Left lung (tissue), 10 donors: ENCODE data around the gene AKT1. TPM values are rescaled to one million over a fixed set of nuclear protein-coding genes. Genes with fewer than 3 reads are reported as not detected.

Experiments
- ATAC-seq: fragments of 200-7000 bp; cut with Tn5 transposase; one replicate; pipeline ENCODE4 v1.9.1; 2020; ENCODE audit warnings: moderate library complexity
- DNase-seq, 4 donors: peaks; one replicate each; pipeline ENCODE4 v3.0.0-alpha.2; 2013 to 2020
- H3K27ac ChIP-seq, 2 donors: fragments of 200-600 bp; sonication (generic) in 1 of 2; one replicate each; pipeline versions ENCODE4 v1.5.0 to v1.8.0; 2020 to 2021
- H3K27me3 ChIP-seq, 2 donors: fragments of 200-600 bp; sonication (generic) in 1 of 2; one replicate each; pipeline versions ENCODE4 v1.5.0 to v1.8.0; 2020 to 2021
- H3K36me3 ChIP-seq, 2 donors: fragments of 200-600 bp; sonication (generic) in 1 of 2; one replicate each; pipeline versions ENCODE4 v1.5.0 to v1.8.0; 2020 to 2021
- H3K4me1 ChIP-seq, 2 donors: fragments of 200-600 bp; one replicate each; pipeline ENCODE4 v1.8.0; 2021
- H3K4me3 ChIP-seq, 2 donors: fragments of 200-600 bp; sonication (generic) in 1 of 2; one replicate each; pipeline versions ENCODE4 v1.5.0 to v1.8.0; 2020 to 2021; ENCODE audit warnings: mild to moderate bottlenecking in 1 of 2
- H3K9me3 ChIP-seq, 2 donors: fragments of 200-600 bp; sonication (generic) in 1 of 2; one replicate each; pipeline versions ENCODE4 v1.5.0 to v1.8.0; 2020 to 2021
- intact Hi-C, 2 donors: fragments of 100-400 bp; cut with DNase I; formaldehyde crosslinking; loops; one replicate each; pipeline versions ENCODE4 v1.11.2 to v1.14.2; 2022
- polyA plus RNA-seq, 6 donors: library from polyadenylated mRNA; unstranded; fragments of 120-200 nt; gene quantifications; one replicate each; pipeline ENCODE4 v1.2.1, GENCODE V29; 2013; ENCODE audit not compliant: insufficient read length in 6 of 6
- total RNA-seq, 2 donors: library from RNA; stranded (reverse); fragmentation: NEBNext Ultra II Directional; extraction: Animal tissue kit (Norgen Biotek cat#: 25700); gene quantifications; one replicate each; pipeline ENCODE4 v1.2.1, GENCODE V29; 2021
- TF ChIP-seq, protein P1 (sequence below), 2 donors: fragments of 200-600 bp; sonication (generic) in 1 of 2; IDR thresholded peaks; one replicate each; pipeline versions ENCODE4 v1.5.0 to v1.8.0; 2021; ENCODE audit warnings: antibody characterized with exemption in 2 of 2
- donor health status: DM: no; HTN: yes; CAD: no.
- donor health status: DM: no; HTN: no; CAD: no.

Gene AKT1
- total and polyA plus RNA-seq, 8 donors = 144 to 214 (median 173) TPM

DNA sequence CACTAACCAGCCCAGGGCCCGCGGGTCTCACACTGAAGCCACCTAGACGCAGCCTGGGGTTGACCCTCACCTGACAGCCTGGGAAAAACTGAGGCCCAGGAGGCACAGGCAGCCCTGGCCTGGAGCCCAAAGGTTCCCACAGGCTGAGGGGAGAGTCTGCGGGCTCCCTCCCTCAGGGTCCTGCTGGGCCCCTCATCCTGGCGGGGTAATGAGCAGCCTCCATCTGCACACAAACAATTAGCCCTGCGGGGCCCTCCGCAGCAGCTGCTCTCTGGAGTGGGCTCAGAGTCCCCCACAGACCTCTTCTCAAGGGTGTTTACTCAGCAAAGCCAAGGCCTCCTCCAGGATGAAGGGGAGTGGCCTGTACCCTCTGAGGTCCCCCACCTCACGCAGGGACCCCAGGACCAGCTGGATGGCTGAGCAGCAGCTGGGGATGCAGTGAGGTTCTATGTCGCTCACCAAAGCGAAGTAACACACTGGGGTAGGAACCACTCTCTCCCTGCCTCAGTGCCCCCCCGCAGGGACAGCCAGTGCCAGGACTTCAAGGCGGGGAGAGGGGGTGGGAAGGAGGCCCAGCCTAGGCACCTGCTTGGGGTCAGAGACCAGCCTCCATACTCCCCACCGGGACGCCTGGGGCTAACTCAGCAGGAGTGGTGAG, 7.3 kb downstream of the AKT1 start:
- intact Hi-C loops = no loop called here
- H3K4me3 ChIP-seq = no peak overlapping the region
- peak in 1 of 4 donors; percentile 48 for DNase-seq
- no peaks in the 10 kb centered on the region for H3K9me3 ChIP-seq
- H3K27me3 ChIP-seq = no peaks in the 10 kb centered on the region
- ATAC-seq = no peak
- TF ChIP-seq, protein P1, sequence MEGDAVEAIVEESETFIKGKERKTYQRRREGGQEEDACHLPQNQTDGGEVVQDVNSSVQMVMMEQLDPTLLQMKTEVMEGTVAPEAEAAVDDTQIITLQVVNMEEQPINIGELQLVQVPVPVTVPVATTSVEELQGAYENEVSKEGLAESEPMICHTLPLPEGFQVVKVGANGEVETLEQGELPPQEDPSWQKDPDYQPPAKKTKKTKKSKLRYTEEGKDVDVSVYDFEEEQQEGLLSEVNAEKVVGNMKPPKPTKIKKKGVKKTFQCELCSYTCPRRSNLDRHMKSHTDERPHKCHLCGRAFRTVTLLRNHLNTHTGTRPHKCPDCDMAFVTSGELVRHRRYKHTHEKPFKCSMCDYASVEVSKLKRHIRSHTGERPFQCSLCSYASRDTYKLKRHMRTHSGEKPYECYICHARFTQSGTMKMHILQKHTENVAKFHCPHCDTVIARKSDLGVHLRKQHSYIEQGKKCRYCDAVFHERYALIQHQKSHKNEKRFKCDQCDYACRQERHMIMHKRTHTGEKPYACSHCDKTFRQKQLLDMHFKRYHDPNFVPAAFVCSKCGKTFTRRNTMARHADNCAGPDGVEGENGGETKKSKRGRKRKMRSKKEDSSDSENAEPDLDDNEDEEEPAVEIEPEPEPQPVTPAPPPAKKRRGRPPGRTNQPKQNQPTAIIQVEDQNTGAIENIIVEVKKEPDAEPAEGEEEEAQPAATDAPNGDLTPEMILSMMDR (IDR thresholded peaks at IDR 0.05) = no peak
- H3K4me1 ChIP-seq = peaks cover 31 to 85% of the 10 kb centered on the region in 2 donors
- H3K36me3 ChIP-seq = peaks cover 0 to 55% of the 10 kb centered on the region in 2 donors
- peak overlapping the region in 1 of 2 donors; percentile 71 for H3K27ac ChIP-seq

DNA sequence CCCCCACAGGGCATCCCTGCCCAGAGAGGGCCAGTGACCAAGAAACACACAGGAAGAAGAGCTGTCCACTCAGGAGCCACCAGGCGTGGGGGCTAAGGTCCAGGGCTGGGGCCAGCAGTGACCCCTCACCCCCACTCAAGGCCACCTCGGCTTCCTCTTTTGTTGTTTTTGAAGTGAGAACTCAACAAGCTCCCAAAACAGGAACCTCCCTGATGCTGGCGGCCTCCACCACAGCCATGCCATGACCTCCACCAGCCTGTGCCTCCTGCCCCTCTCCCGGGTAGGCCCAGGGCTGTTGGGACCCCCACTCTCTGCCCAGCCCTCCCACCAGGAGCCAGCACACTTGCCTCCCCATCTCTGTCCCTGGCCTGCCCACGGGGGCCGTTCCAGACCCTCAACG, 7.8 kb downstream of the AKT1 start:
- H3K27ac ChIP-seq = peak overlapping the region in 1 of 2 donors; percentile 71
- H3K9me3 ChIP-seq = no peaks in the 10 kb centered on the region
- H3K27me3 ChIP-seq = no peaks in the 10 kb centered on the region
- peaks cover 26 to 79% of the 10 kb centered on the region in 2 donors for H3K4me1 ChIP-seq
- TF ChIP-seq, protein P1 (IDR thresholded peaks at IDR 0.05) = no peak
- intact Hi-C loops = no loop called here
- no peak overlapping the region for H3K4me3 ChIP-seq
- DNase-seq = peak in 2 of 4 donors; percentile 75 to 90
- ATAC-seq = no peak
- peaks cover 0 to 59% of the 10 kb centered on the region in 2 donors for H3K36me3 ChIP-seq

DNA sequence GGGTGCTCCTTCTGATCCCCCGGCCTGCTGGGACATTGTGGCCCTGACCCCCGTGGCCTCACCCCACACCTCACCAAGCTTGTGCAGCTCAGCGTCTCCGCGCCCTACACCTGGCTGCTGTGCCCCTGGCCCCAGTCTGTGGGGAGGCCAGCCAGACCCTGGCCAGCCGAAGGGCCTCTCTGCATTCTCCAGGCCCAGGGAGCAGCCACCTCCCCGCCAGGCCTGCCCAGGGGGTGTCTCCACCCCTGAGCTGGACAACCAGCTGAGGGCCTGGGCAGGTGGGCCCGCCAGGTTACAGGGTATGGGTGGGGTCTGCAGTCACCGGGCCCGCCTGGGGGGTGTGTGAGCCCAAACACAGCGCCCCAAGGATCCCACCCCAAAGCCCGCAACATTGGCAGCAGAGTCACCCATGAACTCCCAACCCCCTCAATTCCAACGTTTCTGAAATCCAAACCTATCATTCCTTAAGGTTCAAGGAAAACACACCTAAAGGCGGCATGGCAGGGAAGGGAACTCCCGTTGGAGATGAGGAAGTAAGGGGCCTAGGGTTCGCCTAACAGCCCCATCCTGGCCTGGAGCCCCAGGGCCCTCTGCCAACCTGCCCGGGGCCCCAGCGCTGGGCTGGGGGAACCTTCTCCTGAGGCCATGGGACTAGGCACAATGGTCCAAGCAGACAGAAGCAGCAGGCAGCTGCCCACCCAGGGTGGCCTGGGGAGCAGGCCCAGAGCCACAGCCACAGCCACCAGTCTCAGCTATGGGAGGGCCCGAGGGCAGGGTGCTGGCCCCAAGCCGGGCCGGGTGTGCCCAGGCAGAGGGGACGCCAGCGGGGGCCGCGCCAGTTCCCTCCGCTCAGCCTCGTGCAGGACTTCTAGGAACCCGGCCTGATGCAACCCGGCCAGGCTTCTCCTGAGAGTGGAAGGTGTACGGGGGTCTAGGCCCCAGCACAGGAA, 8.5 kb downstream of the AKT1 start:
- TF ChIP-seq, protein P1 (IDR thresholded peaks at IDR 0.05) = no peak
- Histone ChIP-seq H3K4me1 (peaks cover 20 to 72% of the 10 kb centered on the region in 2 donors), H3K27me3 (no peaks in the 10 kb centered on the region), H3K9me3 (no peaks in the 10 kb centered on the region), H3K27ac (peak overlapping the region; percentile 19 to 71), H3K36me3 (peaks cover 0 to 56% of the 10 kb centered on the region in 2 donors), H3K4me3 (no peak overlapping the region)
- peak in 1 of 4 donors; percentile 79 for DNase-seq
- intact Hi-C loops = no loop called here
- no peak for ATAC-seq

DNA sequence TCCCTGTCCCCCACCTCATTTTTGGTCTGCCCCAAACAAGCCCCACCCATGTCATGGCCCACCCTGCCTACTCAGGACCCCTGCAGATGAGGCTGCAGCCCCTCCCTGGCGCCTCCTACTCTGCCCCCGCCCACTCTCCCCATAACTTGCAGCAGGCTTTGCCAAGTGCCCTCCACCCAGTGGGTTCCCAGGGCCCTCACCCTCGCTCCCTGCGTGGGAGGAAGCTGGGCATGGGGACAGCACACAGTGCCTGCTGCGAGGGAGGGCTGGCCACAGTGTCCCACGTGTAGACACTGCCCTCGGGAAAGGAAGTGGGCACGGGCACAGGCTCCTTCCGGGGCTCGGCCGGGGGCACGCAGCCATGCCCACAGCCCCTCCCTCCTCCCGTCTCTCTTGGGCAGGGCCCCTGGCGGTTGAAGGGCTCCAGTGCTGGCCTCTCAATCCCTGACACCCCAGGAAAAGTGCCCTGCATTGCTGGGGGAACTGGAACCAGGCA, 9.4 kb downstream of the AKT1 start:
- TF ChIP-seq, protein P1 (IDR thresholded peaks at IDR 0.05) = peak in 1 of 2 donors; percentile 21
- intact Hi-C loops = no loop called here
- no peaks in the 10 kb centered on the region for H3K27me3 ChIP-seq
- peak in 2 of 4 donors; percentile 68 to 87 for DNase-seq
- peaks cover 0 to 55% of the 10 kb centered on the region in 2 donors for H3K36me3 ChIP-seq
- H3K4me3 ChIP-seq = no peak overlapping the region
- H3K27ac ChIP-seq = peak overlapping the region; percentile 7 to 71
- ATAC-seq = peak; percentile 68
- H3K9me3 ChIP-seq = no peaks in the 10 kb centered on the region
- H3K4me1 ChIP-seq = peaks cover 20 to 64% of the 10 kb centered on the region in 2 donors

DNA sequence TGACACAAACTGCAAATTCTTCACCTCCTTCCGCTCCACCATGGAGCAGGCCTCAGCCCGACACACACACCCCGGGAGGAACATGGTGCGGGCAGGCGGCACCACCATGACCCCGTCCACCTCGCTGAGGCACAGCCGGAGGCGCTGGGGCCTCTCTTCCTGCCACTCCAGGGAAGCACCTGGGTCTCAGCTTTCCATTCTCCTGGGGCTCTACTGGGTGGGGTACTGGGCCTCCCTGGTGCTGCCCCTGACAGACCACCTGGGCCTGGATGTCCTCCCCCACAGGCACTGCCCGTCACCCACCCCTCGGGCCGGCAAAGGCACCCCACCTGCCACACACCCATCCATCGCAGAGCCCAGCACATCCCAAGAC, 9.9 kb downstream of the AKT1 start:
- H3K4me3 ChIP-seq = no peak overlapping the region
- peaks cover 20 to 60% of the 10 kb centered on the region in 2 donors for H3K4me1 ChIP-seq
- no peaks in the 10 kb centered on the region for H3K27me3 ChIP-seq
- peak in 1 of 4 donors; percentile 71 for DNase-seq
- intact Hi-C loops = no loop called here
- no peaks in the 10 kb centered on the region for H3K9me3 ChIP-seq
- peak overlapping the region in 1 of 2 donors; percentile 8 for H3K27ac ChIP-seq
- TF ChIP-seq, protein P1 (IDR thresholded peaks at IDR 0.05) = no peak
- ATAC-seq = no peak
- peaks cover 0 to 53% of the 10 kb centered on the region in 2 donors for H3K36me3 ChIP-seq
